ENCODE data around the gene RASSF5.

GRCh38 chr1:206566999-206567398, 59.7 kb downstream of the RASSF5 start:
- TF ChIP-seq MEF2A (IDR thresholded peaks at IDR 0.05; ENCODE audit: borderline replicate concordance, low read depth): no peak
- no peak for TF ChIP-seq POLR2AphosphoS5 (IDR thresholded peaks at IDR 0.05; ENCODE audit: low read depth, low read length)
